Activated B cell treated with CpG ODN at 0.5 μM for 24 hours (primary cell): ENCODE measurements around the gene ZRANB2. TPM values are rescaled to one million over a fixed set of nuclear protein-coding genes. Genes with fewer than 3 reads are reported as not detected.
A peak's percentile ranks its signal among the peaks of the same experiment; 100 is the strongest.

Source experiments
- ATAC-seq: fragments of 200-7000 bp; cut with Tn5 transposase; one replicate; pipeline ENCODE4 v1.10.0; 2021; ENCODE audit warnings: low read depth, mild to moderate bottlenecking, moderate library complexity
- CTCF ChIA-PET: fragments of 350-600 bp; sonication (Branson Sonifier 250); formaldehyde crosslinking; loops from one replicate; lab custom pipeline; 2021; ENCODE audit warnings: antibody characterized with exemption; lab: Charles Lee
- POLR2A ChIA-PET: fragments of 350-600 bp; sonication (Branson Sonifier 250); formaldehyde crosslinking; loops from one replicate; lab custom pipeline; 2021; ENCODE audit warnings: antibody characterized with exemption; lab: Charles Lee
- DNase-seq: peaks from one replicate; pipeline ENCODE4 v3.0.0; 2022
- H3K27ac Mint-ChIP-seq: one replicate; pipeline ENCODE4 v1.8.0; 2020; ENCODE audit warnings: mixed read lengths
- H3K27me3 Mint-ChIP-seq: one replicate; pipeline ENCODE4 v1.8.0; 2021; ENCODE audit warnings: mixed read lengths
- H3K36me3 Mint-ChIP-seq: one replicate; pipeline ENCODE4 v1.8.0; 2021; ENCODE audit warnings: low read depth, mixed read lengths
- H3K4me1 Mint-ChIP-seq: one replicate; pipeline ENCODE4 v1.8.0; 2021; ENCODE audit warnings: mixed read lengths
- H3K4me3 Mint-ChIP-seq: one replicate; pipeline ENCODE4 v1.8.0; 2020; ENCODE audit warnings: mild to moderate bottlenecking, mixed read lengths
- H3K9me3 Mint-ChIP-seq: one replicate; pipeline ENCODE4 v1.8.0; 2020; ENCODE audit warnings: mixed read lengths
- intact Hi-C: fragments of 100-400 bp; cut with micrococcal nuclease; formaldehyde crosslinking; loops from one replicate; pipeline ENCODE4 v1.15.1; 2024
- total RNA-seq: library from RNA; stranded (reverse); gene quantifications from 2 replicates; pipeline ENCODE4 v1.2.3, GENCODE V29; 2022
- TF ChIP-seq, protein P1 (sequence below): fragments of 200-600 bp; IDR thresholded peaks from one replicate; pipeline ENCODE4 v1.8.0; 2022; ENCODE audit warnings: antibody characterized with exemption, mild to moderate bottlenecking

Gene ZRANB2
- total RNA-seq, 1 donor from 2014 or later = 130 TPM

DNA sequence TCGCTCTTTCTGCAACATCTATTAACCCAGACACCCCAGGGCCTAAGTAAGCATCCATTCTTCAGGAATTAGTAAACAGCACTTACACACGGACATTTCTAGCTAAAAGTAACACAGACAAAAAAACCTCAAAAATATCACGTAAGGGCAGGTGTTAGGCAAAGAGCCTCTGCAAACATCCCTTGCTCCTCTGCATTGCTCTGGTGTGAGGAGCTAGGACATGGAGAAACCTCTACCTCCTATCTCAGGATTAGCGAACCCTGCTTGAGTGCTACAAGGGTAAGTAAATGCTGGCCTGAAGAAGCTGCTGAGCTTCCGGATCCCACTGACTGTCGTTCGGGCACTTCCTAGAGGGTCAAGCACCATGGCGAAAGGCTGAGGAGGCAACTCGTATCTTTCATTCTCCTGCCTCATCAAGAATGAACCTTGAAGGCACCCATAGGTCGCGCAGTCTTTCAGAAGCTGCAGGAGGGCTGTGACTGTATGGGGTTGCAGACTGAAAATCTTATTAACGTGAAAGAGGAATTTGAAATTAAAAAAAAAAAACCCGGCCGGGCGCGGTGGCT, 35.3 kb downstream of the ZRANB2 start:
- no peaks in the 10 kb centered on the region for H3K9me3 Mint-ChIP-seq
- CTCF ChIA-PET = no interaction called here
- intact Hi-C loops = no loop called here
- peaks cover 17% of the 10 kb centered on the region for H3K4me1 Mint-ChIP-seq
- ATAC-seq (no peak), DNase-seq (no peak)
- peaks cover 52% of the 10 kb centered on the region for H3K27me3 Mint-ChIP-seq
- TF ChIP-seq, protein P1, sequence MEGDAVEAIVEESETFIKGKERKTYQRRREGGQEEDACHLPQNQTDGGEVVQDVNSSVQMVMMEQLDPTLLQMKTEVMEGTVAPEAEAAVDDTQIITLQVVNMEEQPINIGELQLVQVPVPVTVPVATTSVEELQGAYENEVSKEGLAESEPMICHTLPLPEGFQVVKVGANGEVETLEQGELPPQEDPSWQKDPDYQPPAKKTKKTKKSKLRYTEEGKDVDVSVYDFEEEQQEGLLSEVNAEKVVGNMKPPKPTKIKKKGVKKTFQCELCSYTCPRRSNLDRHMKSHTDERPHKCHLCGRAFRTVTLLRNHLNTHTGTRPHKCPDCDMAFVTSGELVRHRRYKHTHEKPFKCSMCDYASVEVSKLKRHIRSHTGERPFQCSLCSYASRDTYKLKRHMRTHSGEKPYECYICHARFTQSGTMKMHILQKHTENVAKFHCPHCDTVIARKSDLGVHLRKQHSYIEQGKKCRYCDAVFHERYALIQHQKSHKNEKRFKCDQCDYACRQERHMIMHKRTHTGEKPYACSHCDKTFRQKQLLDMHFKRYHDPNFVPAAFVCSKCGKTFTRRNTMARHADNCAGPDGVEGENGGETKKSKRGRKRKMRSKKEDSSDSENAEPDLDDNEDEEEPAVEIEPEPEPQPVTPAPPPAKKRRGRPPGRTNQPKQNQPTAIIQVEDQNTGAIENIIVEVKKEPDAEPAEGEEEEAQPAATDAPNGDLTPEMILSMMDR = no peak
- no peak overlapping the region for H3K27ac Mint-ChIP-seq
- POLR2A ChIA-PET = no interaction called here
- no peaks in the 10 kb centered on the region for H3K36me3 Mint-ChIP-seq
- peak overlapping the region; percentile 28 for H3K4me3 Mint-ChIP-seq

DNA sequence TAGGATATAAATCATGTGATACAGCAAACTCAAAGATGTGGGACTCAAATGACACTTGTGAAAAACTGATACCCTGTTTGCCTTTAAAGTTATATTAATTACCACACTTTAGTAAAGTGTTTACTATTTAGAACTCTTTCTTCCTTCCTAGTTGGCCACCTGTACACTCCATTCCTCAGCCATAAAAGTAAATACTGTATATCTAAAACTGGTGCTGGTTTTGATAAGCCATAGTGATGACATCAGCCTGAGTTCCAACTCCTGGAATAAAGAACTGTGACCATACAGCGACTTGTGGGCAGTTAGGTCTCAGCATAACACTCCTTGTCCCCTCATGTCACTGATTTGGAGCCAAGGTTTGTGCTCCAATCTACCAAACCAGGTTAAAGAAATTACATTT, 36.0 kb downstream of the ZRANB2 start:
- ChIA-PET CTCF (no interaction called here), POLR2A (no interaction called here)
- Mint-ChIP-seq H3K27me3 (peaks cover 51% of the 10 kb centered on the region), H3K4me1 (peaks cover 17% of the 10 kb centered on the region), H3K4me3 (no peak overlapping the region), H3K9me3 (no peaks in the 10 kb centered on the region), H3K36me3 (no peaks in the 10 kb centered on the region), H3K27ac (no peak overlapping the region)
- TF ChIP-seq, protein P1 = no peak
- DNase-seq (no peak), ATAC-seq (no peak)
- intact Hi-C loops = no loop called here

DNA sequence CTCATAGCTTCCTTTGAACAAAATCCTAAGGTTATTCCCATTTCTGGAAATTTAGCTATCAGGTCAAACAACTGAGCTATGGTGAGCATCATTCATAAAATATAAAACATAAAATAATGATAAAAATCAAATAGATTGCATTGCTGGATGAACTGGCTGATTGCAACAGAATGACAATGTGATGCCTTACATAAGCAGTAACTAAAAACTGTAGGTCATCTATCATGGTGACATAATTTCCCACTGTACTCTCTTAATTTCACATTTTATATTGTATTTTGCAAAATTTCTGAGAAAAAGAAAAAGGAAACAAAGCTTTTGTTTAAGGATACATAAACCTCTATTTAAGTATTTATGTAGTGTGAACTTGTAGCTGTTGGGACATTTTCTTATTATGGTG, 37.8 kb downstream of the ZRANB2 start:
- peaks cover 15% of the 10 kb centered on the region for H3K4me1 Mint-ChIP-seq
- peaks cover 47% of the 10 kb centered on the region for H3K27me3 Mint-ChIP-seq
- TF ChIP-seq, protein P1 = no peak
- H3K9me3 Mint-ChIP-seq = no peaks in the 10 kb centered on the region
- CTCF ChIA-PET = no interaction called here
- no peak overlapping the region for H3K4me3 Mint-ChIP-seq
- ATAC-seq = no peak
- no peak for DNase-seq
- H3K27ac Mint-ChIP-seq = no peak overlapping the region
- POLR2A ChIA-PET = no interaction called here
- intact Hi-C loops = no loop called here
- H3K36me3 Mint-ChIP-seq = no peaks in the 10 kb centered on the region

DNA sequence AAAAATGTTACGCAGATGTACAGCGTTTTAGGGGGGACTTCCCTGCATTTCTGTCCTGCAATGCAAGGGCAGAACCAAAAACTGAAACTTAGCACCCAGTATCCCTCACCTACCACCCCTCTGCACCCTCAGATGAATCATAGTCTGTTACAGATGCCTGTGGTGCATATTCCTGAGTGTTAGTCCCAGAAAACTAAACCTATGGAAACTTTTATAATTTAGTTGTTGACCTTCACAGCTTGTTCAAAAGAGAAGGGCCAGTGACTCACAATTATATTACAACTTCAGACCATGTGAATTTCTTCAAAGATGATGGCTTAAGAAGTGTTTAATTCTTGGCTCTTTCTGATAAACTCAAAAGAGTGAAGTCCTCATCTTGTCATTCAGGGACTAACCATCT, 39.0 kb downstream of the ZRANB2 start:
- CTCF ChIA-PET = no interaction called here
- Mint-ChIP-seq H3K36me3 (no peaks in the 10 kb centered on the region), H3K27ac (no peak overlapping the region), H3K9me3 (no peaks in the 10 kb centered on the region), H3K4me3 (no peak overlapping the region), H3K4me1 (peaks cover 6% of the 10 kb centered on the region), H3K27me3 (peaks cover 43% of the 10 kb centered on the region)
- ATAC-seq = no peak
- DNase-seq = no peak
- intact Hi-C loops = no loop called here
- TF ChIP-seq, protein P1 = no peak
- POLR2A ChIA-PET = no interaction called here

DNA sequence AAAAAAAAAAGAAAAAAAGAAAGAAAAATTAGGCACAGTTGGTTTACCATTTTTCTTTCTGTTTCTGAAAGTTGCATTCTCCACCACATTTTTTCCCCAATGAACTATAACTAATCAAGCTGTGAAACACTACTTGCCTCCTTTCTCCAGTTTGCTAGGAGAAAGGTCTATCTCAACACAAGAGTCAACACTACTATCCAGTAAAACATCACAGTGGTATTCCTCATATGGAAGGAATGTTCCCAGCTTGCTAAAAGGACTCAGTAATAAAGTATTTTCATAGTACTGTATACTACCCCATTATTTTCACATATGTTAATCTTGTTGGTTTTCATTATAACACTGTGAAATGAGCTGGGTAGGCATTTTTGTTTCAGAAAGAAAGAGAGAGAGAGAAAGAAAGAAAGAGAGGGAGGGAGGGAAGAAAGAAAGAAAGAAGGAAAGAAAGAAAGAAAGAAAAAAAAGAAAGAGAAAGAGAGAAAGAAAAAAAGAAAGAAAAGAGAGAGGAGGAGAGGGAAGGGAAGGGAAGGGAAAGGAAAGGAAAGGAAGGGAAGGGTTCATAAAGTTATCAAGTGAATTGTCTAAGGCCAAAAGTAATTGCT, 41.1 kb downstream of the ZRANB2 start:
- Mint-ChIP-seq H3K36me3 (no peaks in the 10 kb centered on the region), H3K27me3 (peaks cover 37% of the 10 kb centered on the region), H3K9me3 (no peaks in the 10 kb centered on the region), H3K4me3 (no peak overlapping the region), H3K27ac (no peak overlapping the region), H3K4me1 (no peaks in the 10 kb centered on the region)
- TF ChIP-seq, protein P1 = no peak
- ATAC-seq = no peak
- POLR2A ChIA-PET = no interaction called here
- no peak for DNase-seq
- intact Hi-C loops = no loop called here
- CTCF ChIA-PET = no interaction called here
